DMS153 treated with DMSO at 0.1 percent for 48 hours (cell line): ENCODE results near the gene KAZN.

Source experiments
- DNase-seq: peaks from one replicate; lab custom pipeline; 2025; ENCODE audit not compliant: unreplicated experiment; lab: John Stamatoyannopoulos, UW

The KAZN gene

GRCh38 chr1:14761291-14762153 is 163.0 kb downstream of the KAZN start:
- no peak for DNase-seq

GRCh38 chr1:14763977-14764376 is 165.5 kb downstream of the KAZN start:
- no peak for DNase-seq

GRCh38 chr1:14765773-14766172 is 167.3 kb downstream of the KAZN start:
- DNase-seq, result no peak

GRCh38 chr1:14767075-14767474 is 168.6 kb downstream of the KAZN start:
- DNase-seq, result no peak

GRCh38 chr1:14768582-14769304 is 170.3 kb downstream of the KAZN start:
- no peak for DNase-seq

GRCh38 chr1:14769486-14770274 is 171.2 kb downstream of the KAZN start:
- DNase-seq, result no peak

- no peak for DNase-seq
These were observed 175.0 kb downstream of the KAZN start for GRCh38 chr1:14773396-14774025.

GRCh38 chr1:14774225-14774624 is 175.7 kb downstream of the KAZN start:
- no peak for DNase-seq

GRCh38 chr1:14774988-14775387 is 176.5 kb downstream of the KAZN start:
- no peak for DNase-seq

- no peak for DNase-seq
These were observed 176.9 kb downstream of the KAZN start for GRCh38 chr1:14775434-14775833.

GRCh38 chr1:14777516-14778506 is 179.3 kb downstream of the KAZN start:
- no peak for DNase-seq

GRCh38 chr1:14778541-14778897 is 180.0 kb downstream of the KAZN start:
- DNase-seq, result no peak

GRCh38 chr1:14778898-14779865 is 180.7 kb downstream of the KAZN start:
- no peak for DNase-seq

GRCh38 chr1:14780271-14780670 is 181.8 kb downstream of the KAZN start:
- no peak for DNase-seq

GRCh38 chr1:14781811-14782210 is 183.3 kb downstream of the KAZN start:
- no peak for DNase-seq

GRCh38 chr1:14782741-14783591 is 184.5 kb downstream of the KAZN start:
- no peak for DNase-seq

- DNase-seq, result no peak
These were observed 185.1 kb downstream of the KAZN start for GRCh38 chr1:14783592-14783886.
